HG03469 (cell line): ENCODE measurements around the gene DCAF8.

Experiments
- ATAC-seq: cut with Tn5 transposase; IDR thresholded peaks from one replicate; pipeline ENCODE4 v1.9.1; 2021; ENCODE audit warnings: mild to moderate bottlenecking, moderate library complexity, moderate number of reproducible peaks; ENCODE audit not compliant: unreplicated experiment

Gene DCAF8

GRCh38 chr1:160206421-160207117, 55.8 kb downstream of the DCAF8 start:
- ATAC-seq = no peak

- no peak for ATAC-seq
These were observed 56.3 kb downstream of the DCAF8 start for GRCh38 chr1:160206036-160206389.

DNA sequence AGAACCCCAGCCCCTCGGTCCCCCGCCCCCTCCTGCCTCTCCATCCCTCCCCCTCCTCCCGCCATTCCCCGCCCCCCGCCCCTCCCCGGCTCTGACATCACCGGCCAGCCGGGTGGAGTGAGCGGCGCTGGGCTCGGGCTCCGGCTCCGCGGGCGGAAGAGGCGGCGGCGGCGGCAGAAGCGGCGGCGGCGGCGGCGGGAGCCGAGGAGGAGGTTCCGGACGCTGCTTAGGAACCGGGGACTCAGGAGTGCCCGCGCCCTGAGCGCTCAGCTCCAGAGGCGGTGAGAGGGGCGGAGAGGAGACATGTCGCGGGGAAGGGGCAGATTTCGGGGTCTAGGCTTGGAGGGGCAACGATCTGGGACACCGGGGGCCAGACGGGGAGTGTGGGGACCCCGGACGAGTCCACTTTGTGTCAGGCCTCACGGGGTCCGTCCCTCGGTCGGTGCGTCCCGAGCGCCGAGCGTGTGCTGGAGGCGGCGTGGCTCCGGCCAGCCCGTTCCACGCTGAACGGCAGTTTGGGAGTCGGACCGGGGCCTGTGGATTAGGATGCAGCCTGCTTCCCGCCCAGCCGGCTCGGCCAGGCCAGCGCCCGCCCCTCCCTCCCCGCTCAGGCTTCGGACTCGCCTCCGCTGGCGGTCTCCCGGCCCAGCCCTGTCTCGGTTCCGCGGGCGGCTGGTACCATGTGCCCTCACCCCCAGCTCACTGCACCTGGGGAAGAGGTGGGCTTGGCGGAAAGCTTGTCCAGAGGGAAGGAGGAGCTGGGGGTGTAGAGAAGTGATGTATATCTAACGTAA, 56.9 kb downstream of the DCAF8 start, which contains the start of gene PEA15:
PEA15 (plus strand) TSS at position 143 of the 794 bp plus-strand sequence. CDS start 6,161 bp downstream, outside the sequence.
- ATAC-seq = no peak

DNA sequence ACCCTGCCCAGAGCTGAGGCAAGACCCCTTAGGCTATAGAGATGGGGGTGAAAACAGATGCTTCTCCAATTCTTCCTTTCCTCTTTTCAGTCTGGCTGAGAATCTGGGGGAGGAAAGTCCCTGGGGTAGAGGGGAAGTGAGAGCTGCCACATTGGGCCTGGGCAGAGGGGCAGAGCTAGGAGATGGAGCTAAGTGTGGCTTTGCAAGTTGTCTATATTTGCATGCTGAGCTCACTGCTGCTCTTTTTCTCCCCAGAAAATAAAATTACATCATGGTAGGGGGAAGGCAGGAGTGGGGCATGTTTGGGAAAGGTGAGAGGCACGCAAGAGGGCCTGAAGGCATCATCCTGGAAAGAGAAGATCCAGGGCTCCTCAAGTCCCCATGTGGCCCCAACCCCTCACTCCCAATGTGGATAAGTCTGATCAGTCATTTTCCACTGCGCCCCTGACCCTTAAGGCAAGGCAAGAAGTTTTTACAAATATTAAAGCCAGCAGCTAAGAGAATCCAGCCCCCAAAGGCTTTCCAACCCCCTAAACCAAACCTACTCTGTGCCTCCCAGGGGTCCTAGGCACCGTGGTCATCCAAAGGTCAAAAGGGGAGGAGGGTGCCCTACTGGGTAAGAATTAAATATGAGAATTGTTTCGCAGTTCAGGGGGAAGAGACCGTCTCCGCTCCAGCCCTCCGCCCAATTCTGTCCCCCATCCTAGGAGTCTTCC, 57.7 kb downstream of the DCAF8 start:
- peak; percentile 51 for ATAC-seq

DNA sequence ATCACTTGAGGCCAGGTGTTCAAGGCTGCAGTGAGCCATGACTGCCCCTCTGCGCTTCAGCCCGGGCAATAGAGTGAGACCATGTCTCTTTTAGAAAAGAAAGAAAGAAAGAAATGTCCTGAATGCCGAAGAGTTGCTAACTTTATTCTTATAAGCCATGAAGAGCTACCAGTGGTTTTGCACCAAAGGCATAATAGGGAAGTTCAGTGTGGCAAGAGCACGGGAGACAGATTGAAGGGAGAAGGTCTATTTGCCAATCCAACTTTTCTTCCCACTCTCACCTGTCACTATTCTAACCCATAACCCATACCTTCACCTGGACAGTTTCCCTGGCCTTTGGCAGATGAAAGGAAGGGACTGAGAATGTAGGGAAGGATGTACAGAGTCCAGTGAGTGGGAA, 61.6 kb downstream of the DCAF8 start:
- ATAC-seq = no peak

GRCh38 chr1:160197231-160197630, 65.1 kb downstream of the DCAF8 start:
- no peak for ATAC-seq

- no peak for ATAC-seq
These were observed 66.2 kb downstream of the DCAF8 start for GRCh38 chr1:160196143-160196542.

- no peak for ATAC-seq
These were observed 67.7 kb downstream of the DCAF8 start for GRCh38 chr1:160194737-160195059.

DNA sequence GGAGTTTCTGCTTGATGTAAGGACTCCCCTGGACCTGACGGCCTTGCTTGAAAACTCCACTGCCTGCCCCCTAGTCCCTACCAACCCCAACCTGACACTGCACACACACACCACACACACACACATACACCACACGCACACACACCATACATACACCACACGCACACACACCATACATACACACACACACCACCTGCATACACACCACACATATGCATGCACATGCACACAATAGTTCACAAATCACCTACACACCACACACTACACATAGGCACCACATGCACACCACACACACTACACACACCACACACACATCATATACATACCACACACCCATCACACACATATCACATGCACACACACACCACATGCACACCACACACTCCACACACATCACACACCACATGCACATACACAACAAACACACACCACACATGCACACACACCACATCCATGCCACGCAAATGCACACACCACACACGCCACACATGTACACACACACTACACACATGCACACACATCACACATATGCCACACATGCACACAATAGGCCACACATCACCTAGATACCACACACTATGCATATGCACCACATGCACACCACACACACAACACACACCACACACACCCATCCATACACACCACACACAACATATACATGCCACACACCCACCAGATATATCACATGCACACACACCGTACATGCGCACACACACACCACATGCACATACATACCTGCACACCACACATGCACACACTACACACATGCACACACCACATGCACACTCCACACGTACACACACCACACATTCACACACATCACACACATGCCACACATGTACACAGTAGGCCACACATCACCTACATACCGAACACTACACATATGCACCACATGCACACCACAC, 68.3 kb downstream of the DCAF8 start:
- ATAC-seq = no peak

DNA sequence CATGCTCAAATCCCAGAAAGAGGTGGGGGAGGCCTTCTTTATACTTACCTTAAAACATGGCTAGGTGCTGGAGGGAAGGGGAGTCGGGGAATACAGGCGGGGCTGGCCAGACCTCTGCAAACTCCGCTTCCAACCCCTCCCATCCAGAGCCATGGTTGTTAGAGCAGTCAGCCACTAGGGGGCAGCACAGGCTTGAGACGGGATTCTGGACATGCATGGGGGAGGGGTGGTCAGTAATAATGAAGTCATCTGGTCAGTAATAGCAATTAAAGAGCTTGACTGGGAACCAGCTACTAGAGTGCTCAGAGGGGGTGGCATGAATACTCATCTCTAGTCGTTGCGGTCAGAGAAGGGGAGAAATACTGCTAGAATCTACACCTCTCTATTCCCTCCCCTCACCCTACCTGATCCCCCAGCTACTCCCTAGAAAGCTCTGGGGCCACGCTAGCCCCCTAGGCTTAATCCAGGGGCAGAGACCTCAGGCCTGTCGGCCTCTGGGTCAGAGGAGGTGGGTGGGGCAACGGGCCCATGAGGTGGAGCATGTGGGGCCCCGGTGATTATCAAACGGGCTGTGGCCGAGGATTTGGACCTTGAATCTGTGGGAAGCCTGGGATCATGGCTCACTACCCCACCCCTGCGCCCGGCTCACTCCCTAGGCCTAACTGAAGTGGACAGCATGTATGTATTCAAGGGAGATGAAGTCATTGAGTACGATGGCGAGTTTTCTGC, 69.1 kb downstream of the DCAF8 start:
- no peak for ATAC-seq

- no peak for ATAC-seq
These were observed 70.1 kb downstream of the DCAF8 start for GRCh38 chr1:160192234-160192633.

DNA sequence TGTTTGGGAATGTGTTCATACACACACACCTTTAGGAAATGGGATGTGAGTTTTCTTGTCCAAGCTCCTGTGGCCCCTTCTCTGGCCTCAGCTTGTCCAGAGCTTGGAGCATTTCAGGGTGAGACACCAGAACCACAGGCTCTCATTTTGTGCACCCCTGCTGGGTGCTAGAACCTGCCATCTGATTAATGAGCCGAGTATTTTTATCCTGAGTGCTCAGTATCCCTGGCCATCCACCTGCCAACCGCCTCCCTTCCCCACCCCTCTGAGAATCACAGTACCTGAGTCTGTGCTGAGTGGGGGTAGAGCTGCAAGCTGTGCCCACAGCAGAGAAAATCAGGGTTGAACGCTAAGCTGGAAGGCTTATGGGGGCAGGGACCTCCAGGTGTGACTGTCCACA, 70.6 kb downstream of the DCAF8 start:
- ATAC-seq = no peak

DNA sequence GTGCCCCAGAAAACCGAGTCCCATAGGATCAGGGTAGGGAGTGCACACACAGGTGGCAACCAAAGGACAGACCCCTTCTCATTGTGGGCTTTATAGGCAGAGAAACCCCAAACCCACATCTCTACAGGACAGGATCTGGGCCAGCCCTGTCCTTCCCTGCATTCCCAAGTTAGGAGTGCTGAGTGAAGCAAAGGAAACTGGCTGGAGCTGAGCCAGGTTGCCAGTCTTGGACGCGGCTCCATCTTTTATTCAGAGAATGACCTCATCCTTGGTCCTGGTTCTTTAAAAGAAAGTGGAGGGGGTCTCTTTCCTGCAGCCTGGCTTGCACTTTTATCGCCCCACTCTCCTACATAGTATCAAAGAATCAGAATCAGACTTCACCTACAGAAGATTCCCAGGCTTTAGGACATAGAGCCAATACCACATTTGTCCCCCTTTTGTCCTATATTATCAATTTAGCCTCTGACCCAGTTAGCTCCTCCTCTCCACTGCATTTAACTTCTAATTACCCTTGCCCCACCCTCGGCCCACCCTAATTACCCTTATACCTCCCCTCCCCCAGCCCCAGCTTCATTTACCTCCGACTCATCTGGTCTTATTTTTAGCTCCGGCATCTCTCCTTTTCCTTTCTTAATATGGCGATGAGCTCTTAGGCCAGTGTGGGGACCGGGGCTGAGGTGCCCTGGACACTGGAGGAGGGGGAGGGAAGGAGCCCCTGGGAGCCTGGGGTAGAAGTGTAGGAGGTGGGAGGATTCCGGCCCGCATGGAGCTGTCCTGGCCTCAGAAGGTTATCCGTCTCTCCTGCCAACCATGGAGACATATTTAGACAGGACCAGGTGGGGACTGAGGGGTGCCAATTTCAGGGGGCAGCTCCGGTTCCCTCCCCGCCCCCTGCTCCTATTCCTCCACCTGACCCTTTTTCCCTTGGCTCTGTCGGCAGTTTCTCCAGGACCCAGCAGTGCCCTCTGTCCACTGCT, 72.4 kb downstream of the DCAF8 start, which contains the start of gene CASQ1:
CASQ1 (plus strand) TSS at position 927 of the 977 bp plus-strand sequence. CDS start 177 bp downstream, outside the sequence.
- ATAC-seq = no peak

- ATAC-seq = no peak
These were observed 74.0 kb downstream of the DCAF8 start for GRCh38 chr1:160188341-160188740.

- no peak for ATAC-seq
These were observed 74.9 kb downstream of the DCAF8 start for GRCh38 chr1:160187407-160187806.

GRCh38 chr1:160186729-160187128, 75.6 kb downstream of the DCAF8 start:
- ATAC-seq = no peak

DNA sequence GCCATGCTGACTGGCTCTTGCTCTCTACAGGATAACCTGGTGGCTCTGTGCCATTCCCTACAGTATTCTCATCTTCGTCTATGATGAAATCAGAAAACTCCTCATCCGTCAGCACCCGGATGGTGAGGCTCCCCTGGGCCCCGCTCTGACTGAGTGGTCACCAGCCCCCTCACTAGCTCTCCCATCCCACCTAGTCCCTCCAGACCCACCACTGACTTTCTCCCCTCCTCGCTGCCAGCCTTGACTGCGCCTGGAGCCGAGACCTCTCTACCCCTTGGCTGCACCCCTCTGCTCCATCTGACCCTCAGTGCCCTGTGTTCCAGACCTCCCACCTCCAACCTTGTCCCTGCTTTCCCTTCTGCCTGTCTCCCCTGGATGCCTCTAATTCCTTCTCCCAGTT, 76.1 kb downstream of the DCAF8 start:
- no peak for ATAC-seq

GRCh38 chr1:160179336-160179735, 83.0 kb downstream of the DCAF8 start:
- ATAC-seq = no peak

- ATAC-seq = no peak
These were observed 83.6 kb downstream of the DCAF8 start for GRCh38 chr1:160178731-160179130.
